Activated effector memory CD4-positive, alpha-beta T cell treated with Interleukin-2 at 50 U/mL for 16 hours (primary cell): ENCODE results near the gene ILF3.

ENCODE experiments used
- DNase-seq: peaks from one replicate; pipeline ENCODE4 v3.0.0-alpha.2; 2020

The ILF3 gene

DNA sequence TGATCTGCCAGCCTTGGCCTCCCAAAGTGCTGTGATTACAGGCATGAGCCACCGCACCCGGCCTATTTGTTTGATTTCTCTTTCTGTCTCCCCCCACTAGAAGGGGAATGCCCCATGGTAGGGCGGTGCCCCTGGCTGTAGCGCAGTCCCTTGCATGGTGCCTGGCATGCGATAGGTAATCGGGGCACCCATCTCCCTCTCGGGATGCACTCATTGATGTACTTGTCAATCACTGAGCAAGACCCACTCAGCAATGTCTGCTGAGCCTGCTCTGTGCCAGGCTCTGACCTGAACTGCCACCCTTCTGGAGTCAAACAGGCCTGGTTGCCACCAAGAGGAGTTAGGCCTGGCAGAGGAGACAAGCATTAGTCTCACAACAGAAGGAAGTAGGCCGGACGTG, 83.6 kb downstream of the ILF3 start:
- no peak for DNase-seq

DNA sequence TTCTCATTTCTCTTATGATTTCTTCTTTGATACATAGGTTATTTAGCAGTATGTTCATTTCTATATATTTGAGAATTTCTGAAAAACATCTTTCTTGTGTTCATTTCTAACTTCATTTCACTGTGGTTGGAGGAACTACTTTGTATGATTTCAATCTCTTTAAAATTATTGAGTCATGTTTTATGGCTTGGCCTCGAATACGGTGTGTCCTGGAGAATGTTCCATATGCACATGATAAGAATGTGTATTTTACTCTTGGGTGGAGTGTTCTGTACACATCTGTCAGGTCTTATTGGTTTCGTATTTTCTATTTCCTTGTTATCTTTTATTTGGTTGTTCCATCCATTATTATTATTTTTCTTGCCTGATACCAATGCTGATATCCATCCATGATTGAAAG, 86.7 kb downstream of the ILF3 start:
- no peak for DNase-seq
